HepG2 (cell line): ENCODE results near the gene MAP2K5. TPM values are rescaled to one million over a fixed set of nuclear protein-coding genes. Genes with fewer than 3 reads are reported as not detected.

Experiments used
- ATAC-seq: fragments of 200-7000 bp; cut with Tn5 transposase; 3 replicates; pipeline ENCODE4 v1.9.1; 2020; ENCODE audit warnings: mild to moderate bottlenecking, moderate library complexity
- BruUV-seq: library from RNA; stranded (reverse); fragments of 400-500 nt; replicated peaks from 2 replicates; lab custom pipeline; 2021; lab: Mats Ljungman, UMichigan
- CTCF ChIA-PET: fragments of 300-600 bp; formaldehyde crosslinking; extraction: SDS; loops from one replicate; lab custom pipeline; 2021; ENCODE audit warnings: low total read pairs, inconsistent platforms, low intra/inter-chr PET ratio; lab: Yijun Ruan, JAX
- POLR2A ChIA-PET: fragments of 350-600 bp; sonication (Branson Sonifier 250); formaldehyde crosslinking; loops from one replicate; lab custom pipeline; 2020; ENCODE audit warnings: antibody characterized with exemption, inconsistent platforms; lab: Yijun Ruan, JAX
- DNase-seq: peaks from one replicate; pipeline ENCODE4 v3.0.0-alpha.2; 2015; ENCODE audit warnings: low spot score
- FAIRE-seq: peaks from 3 replicates; lab custom pipeline; 2011; peaks lifted over from hg19 to GRCh38; lab: Jason Lieb, UNC
- H2AFZ ChIP-seq: one replicate; pipeline ENCODE4 v1.6.1; 2011; ENCODE audit warnings: low read length, inconsistent platforms
- H3K27ac ChIP-seq: fragments of 300-600 bp; 3 replicates; pipeline ENCODE4 v1.8.0; 2011; ENCODE audit warnings: mixed run types, mild to moderate bottlenecking, mixed read lengths, low read length, inconsistent platforms; ENCODE audit not compliant: insufficient read depth; ENCODE audit errors: extremely low read length
- H3K27me3 ChIP-seq, 2 experiments: fragments of 200-600 bp in 1 of 2; 2 replicates in 1 of 2; 3 replicates in 1 of 2; pipeline versions ENCODE4 v1.6.0 to v1.8.0; 2011; ENCODE audit warnings: low read length in 2 of 2, mild to moderate bottlenecking in 2 of 2, moderate library complexity in 2 of 2, inconsistent platforms in 1 of 2; ENCODE audit not compliant: insufficient read depth in 2 of 2, control insufficient read depth in 1 of 2
- H3K36me3 ChIP-seq, 2 experiments: fragments of 200-600 bp in 1 of 2; replicated peaks in 1 of 2; 2 replicates in 1 of 2; 3 replicates in 1 of 2; pipeline versions ENCODE4 v1.5.1 to v1.8.0; 2011; ENCODE audit warnings: low read length in 2 of 2, inconsistent platforms in 1 of 2; ENCODE audit not compliant: insufficient read depth in 2 of 2, control insufficient read depth in 1 of 2
- H3K4me1 ChIP-seq: 2 replicates; pipeline ENCODE4 v1.5.1; 2012; ENCODE audit warnings: low read length, inconsistent platforms; ENCODE audit not compliant: insufficient read depth
- H3K4me2 ChIP-seq: 2 replicates; pipeline ENCODE4 v1.6.0; 2011; ENCODE audit warnings: low read depth, low read length, inconsistent platforms
- H3K4me3 ChIP-seq, 3 experiments: fragments of 200-600 bp in 1 of 3; sonication (generic), shearing (Covaris generic) in 1 of 3; replicated peaks in 1 of 3; 2 replicates each; pipeline ENCODE4 v1.5.1; 2011 to 2016; ENCODE audit warnings: low read length in 3 of 3, inconsistent platforms in 2 of 3, low read depth in 2 of 3, mild to moderate bottlenecking in 2 of 3, control low read depth in 1 of 3, mixed read lengths in 1 of 3; ENCODE audit not compliant: insufficient read depth in 1 of 3
- H3K79me2 ChIP-seq: one replicate; pipeline ENCODE4 v1.6.1; 2011; ENCODE audit warnings: low read length, inconsistent platforms; ENCODE audit not compliant: insufficient read depth
- H3K9ac ChIP-seq: 2 replicates; pipeline ENCODE4 v1.6.0; 2011; ENCODE audit warnings: mild to moderate bottlenecking, low read depth, low read length, inconsistent platforms; ENCODE audit not compliant: insufficient read depth
- H3K9me3 ChIP-seq: 2 replicates; pipeline ENCODE4 v1.5.1; 2012; ENCODE audit warnings: mild to moderate bottlenecking, low read length
- H4K20me1 ChIP-seq: 2 replicates; pipeline ENCODE4 v1.6.0; 2011; ENCODE audit warnings: inconsistent platforms, mild to moderate bottlenecking, low read length, moderate library complexity; ENCODE audit not compliant: insufficient read depth
- ADNP ChIP-seq: sonication (generic); formaldehyde crosslinking; IDR thresholded peaks from 2 replicates; pipeline ENCODE4 v1.4.0; 2020; ENCODE audit warnings: missing genetic modification reagents
- ARNTL ChIP-seq: sonication (generic); formaldehyde crosslinking; IDR thresholded peaks from 2 replicates; pipeline ENCODE4 v1.4.0; 2020; ENCODE audit warnings: mild to moderate bottlenecking, missing genetic modification reagents
- ATF7 ChIP-seq, 2 experiments: fragments of 450-650 bp in 1 of 2; sonication (generic) in 1 of 2; formaldehyde crosslinking in 1 of 2; IDR thresholded peaks; 2 replicates each; pipeline versions ENCODE4 v1.4.0 to v1.6.1; 2016 to 2020; ENCODE audit warnings: antibody characterized with exemption in 1 of 2, mild to moderate bottlenecking in 1 of 2, missing genetic modification reagents in 1 of 2
- KDM2A ChIP-seq: sonication (generic); formaldehyde crosslinking; IDR thresholded peaks from 2 replicates; pipeline ENCODE4 v1.4.0; 2020; ENCODE audit warnings: low read depth, missing genetic modification reagents, borderline replicate concordance
- MEF2D ChIP-seq: sonication (generic); formaldehyde crosslinking; IDR thresholded peaks from 2 replicates; pipeline ENCODE4 v1.5.1; 2020; ENCODE audit warnings: mild to moderate bottlenecking, missing genetic modification reagents
- ONECUT2 ChIP-seq: sonication (generic); formaldehyde crosslinking; IDR thresholded peaks from 2 replicates; pipeline ENCODE4 v1.4.0; 2020; ENCODE audit warnings: missing genetic modification reagents
- ZNF567 ChIP-seq: sonication (generic); formaldehyde crosslinking; IDR thresholded peaks from 2 replicates; pipeline ENCODE4 v1.8.1; 2023; ENCODE audit warnings: mild to moderate bottlenecking, missing genetic modification reagents, borderline replicate concordance
- ZNF646 ChIP-seq: sonication (generic); formaldehyde crosslinking; IDR thresholded peaks from 2 replicates; pipeline ENCODE4 v1.9.0; 2021; ENCODE audit warnings: mild to moderate bottlenecking, missing genetic modification reagents
- ZNF7 ChIP-seq: IDR thresholded peaks from 2 replicates; pipeline ENCODE4 v1.6.1; 2016; ENCODE audit warnings: missing biosample characterization, missing genetic modification reagents
- WGBS: methylation state at CpG from one replicate; pipeline ENCODE4 v1.1.6; 2017; ENCODE audit warnings: low lambda C conversion rate; 5-methylcytosine and 5-hydroxymethylcytosine counted together
- in situ Hi-C: cut with HindIII; loops from 2 replicates; pipeline ENCODE4 v1.10.0; 2017; ENCODE audit warnings: low pct_unique_long_range_greater_than_20kb; ENCODE audit not compliant: extremely low pct_ligation_motif_present
- intact Hi-C: fragments of 100-400 bp; cut with micrococcal nuclease; formaldehyde crosslinking; loops from one replicate; pipeline ENCODE4 v1.10.0; 2022; ENCODE audit not compliant: unreplicated experiment
- polyA plus RNA-seq, 8 experiments: library from polyadenylated mRNA; depleted of rRNA in 3 of 8; stranded (reverse) in 7 of 8; unstranded in 1 of 8; fragments of >200 nt; fragmentation: Illumina TruSeq in 4 of 8; extraction: Trizol in 4 of 8; gene quantifications; 2 replicates each; pipeline versions ENCODE4 v1.2.1 to v1.2.3, GENCODE V29; 2011 to 2016; ENCODE audit warnings: low read depth in 4 of 8, missing spikeins in 1 of 8, mixed read lengths in 1 of 8; ENCODE audit not compliant: insufficient read depth in 1 of 8
- total RNA-seq, 5 experiments: library from RNA; depleted of rRNA; stranded (reverse); fragments of >200 nt; fragmentation: Illumina TruSeq; extraction: Trizol; gene quantifications; 2 replicates each; pipeline ENCODE4 v1.2.3, GENCODE V29; 2016; ENCODE audit warnings: low read depth in 1 of 5
- TF ChIP-seq, protein P1 (sequence below): sonication (generic); formaldehyde crosslinking; IDR thresholded peaks from 2 replicates; pipeline ENCODE4 v1.4.0; 2020; ENCODE audit warnings: missing genetic modification reagents
- TF ChIP-seq, protein P2 (sequence below): sonication (generic); formaldehyde crosslinking; IDR thresholded peaks from 2 replicates; pipeline ENCODE4 v1.4.0; 2020; ENCODE audit warnings: low read depth, missing genetic modification reagents
- TF ChIP-seq, protein P3 (sequence below): sonication (generic); formaldehyde crosslinking; IDR thresholded peaks from 2 replicates; pipeline ENCODE4 v1.4.0; 2020; ENCODE audit warnings: mild to moderate bottlenecking, missing genetic modification reagents

Gene MAP2K5
- total and polyA plus RNA-seq, 2 of the 13 experiments (the other 11 are each of a cell fraction or from before 2014, with no cell fraction given), result 4.0 to 4.3 TPM

DNA sequence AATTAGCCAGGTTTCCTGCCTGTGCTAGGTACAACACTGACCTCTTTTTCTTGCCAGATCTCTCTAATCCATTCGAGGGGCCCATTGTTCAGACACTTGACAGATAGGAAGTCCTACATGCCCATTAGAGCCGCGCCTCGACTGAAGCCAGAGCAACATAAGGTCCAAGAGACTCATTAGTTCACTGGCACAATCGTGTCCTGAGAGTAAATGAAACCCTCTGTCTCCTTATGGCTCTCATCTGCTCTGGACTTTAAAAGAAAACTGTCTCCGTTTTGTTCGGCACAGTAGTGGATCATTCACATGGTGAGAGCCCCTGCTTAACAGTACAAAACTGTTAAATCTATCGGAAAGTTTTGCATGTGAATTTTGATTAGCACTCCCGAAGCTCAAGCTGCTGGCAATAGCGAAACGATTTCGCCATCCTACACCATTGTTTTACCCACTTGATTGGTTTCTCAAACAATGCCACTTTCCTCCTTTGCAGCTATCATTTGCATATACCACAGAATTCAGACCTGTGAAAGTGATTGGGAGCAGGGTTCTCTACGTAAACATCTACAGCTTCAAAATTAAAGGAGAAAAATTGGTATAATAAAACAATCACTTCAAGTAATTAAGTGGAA is 40.6 kb upstream of the MAP2K5 start (continued):
- TF ChIP-seq ZNF646 (CRISPR knock-in tag) (no peak), ADNP (CRISPR knock-in tag) (no peak)

- 0 out of 2 replicates have a peak, but pooled peaks cover 5% of the 10 kb centered on the region for H3K4me1 ChIP-seq
- no TSS peak for BruUV-seq
- no peak for DNase-seq
- no peak overlapping the region for H3K27ac ChIP-seq
- no peaks in the 10 kb centered on the region for H4K20me1 ChIP-seq
- H3K27me3 ChIP-seq, result no peaks in the 10 kb centered on the region
- H3K9ac ChIP-seq, result no peak overlapping the region
- H3K79me2 ChIP-seq, result no peaks in the 10 kb centered on the region
- ATAC-seq, result no peak
- no peak overlapping the region for H2AFZ ChIP-seq
- CTCF ChIA-PET, result no interaction called here
- POLR2A ChIA-PET, result no interaction called here
- H3K36me3 ChIP-seq, result no peaks in the 10 kb centered on the region
- intact Hi-C loops, result no loop called here
- H3K4me2 ChIP-seq, result no peak overlapping the region
- no peak for FAIRE-seq
- in situ Hi-C loops, result no loop called here
- WGBS, result 95% methylated on average over 6 of the region's 6 CpGs
- H3K4me3 ChIP-seq, result no peak overlapping the region
- no peaks in the 10 kb centered on the region for H3K9me3 ChIP-seq
- TF ChIP-seq, protein P1, sequence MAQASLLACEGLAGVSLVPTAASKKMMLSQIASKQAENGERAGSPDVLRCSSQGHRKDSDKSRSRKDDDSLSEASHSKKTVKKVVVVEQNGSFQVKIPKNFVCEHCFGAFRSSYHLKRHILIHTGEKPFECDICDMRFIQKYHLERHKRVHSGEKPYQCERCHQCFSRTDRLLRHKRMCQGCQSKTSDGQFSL (CRISPR knock-in tag), result no peak
- TF ChIP-seq ONECUT2 (CRISPR knock-in tag) (no peak), ATF7 (IDR thresholded peaks at IDR 0.05) (no peak), ATF7 (CRISPR knock-in tag; IDR thresholded peaks at IDR 0.05) (no peak), KDM2A (no peak), ZNF7 (CRISPR knock-in tag) (no peak), MEF2D (CRISPR knock-in tag) (no peak), ARNTL (no peak), ZNF567 (CRISPR knock-in tag) (no peak)
- TF ChIP-seq, protein P2, sequence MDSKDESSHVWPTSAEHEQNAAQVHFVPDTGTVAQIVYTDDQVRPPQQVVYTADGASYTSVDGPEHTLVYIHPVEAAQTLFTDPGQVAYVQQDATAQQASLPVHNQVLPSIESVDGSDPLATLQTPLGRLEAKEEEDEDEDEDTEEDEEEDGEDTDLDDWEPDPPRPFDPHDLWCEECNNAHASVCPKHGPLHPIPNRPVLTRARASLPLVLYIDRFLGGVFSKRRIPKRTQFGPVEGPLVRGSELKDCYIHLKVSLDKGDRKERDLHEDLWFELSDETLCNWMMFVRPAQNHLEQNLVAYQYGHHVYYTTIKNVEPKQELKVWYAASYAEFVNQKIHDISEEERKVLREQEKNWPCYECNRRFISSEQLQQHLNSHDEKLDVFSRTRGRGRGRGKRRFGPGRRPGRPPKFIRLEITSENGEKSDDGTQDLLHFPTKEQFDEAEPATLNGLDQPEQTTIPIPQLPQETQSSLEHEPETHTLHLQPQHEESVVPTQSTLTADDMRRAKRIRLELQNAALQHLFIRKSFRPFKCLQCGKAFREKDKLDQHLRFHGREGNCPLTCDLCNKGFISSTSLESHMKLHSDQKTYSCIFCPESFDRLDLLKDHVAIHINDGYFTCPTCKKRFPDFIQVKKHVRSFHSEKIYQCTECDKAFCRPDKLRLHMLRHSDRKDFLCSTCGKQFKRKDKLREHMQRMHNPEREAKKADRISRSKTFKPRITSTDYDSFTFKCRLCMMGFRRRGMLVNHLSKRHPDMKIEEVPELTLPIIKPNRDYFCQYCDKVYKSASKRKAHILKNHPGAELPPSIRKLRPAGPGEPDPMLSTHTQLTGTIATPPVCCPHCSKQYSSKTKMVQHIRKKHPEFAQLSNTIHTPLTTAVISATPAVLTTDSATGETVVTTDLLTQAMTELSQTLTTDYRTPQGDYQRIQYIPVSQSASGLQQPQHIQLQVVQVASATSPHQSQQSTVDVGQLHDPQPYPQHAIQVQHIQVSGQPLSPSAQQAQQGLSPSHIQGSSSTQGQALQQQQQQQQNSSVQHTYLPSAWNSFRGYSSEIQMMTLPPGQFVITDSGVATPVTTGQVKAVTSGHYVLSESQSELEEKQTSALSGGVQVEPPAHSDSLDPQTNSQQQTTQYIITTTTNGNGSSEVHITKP (CRISPR knock-in tag), result no peak
- TF ChIP-seq, protein P3, sequence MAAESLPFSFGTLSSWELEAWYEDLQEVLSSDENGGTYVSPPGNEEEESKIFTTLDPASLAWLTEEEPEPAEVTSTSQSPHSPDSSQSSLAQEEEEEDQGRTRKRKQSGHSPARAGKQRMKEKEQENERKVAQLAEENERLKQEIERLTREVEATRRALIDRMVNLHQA (CRISPR knock-in tag), result no peak
Measured at GRCh38 chr15:67504056-67504455, 38.4 kb upstream of the MAP2K5 start.
